Uterus (tissue), 4 donors: ENCODE data around the gene PLCB3. TPM values are rescaled to one million over a fixed set of nuclear protein-coding genes. Genes with fewer than 3 reads are reported as not detected.
A peak's percentile ranks its signal among the peaks of the same experiment; 100 is the strongest.

Experiments
- DNase-seq, 2 donors: peaks; one replicate each; pipeline ENCODE4 v3.0.0-alpha.2; 2019 to 2020
- H3K27ac ChIP-seq, 2 donors: fragments of 200-600 bp; sonication (generic); 1 replicate in 1 of 2; 2 replicates in 1 of 2; pipeline ENCODE4 v1.5.1; 2016 to 2018
- H3K27me3 ChIP-seq, 2 donors: fragments of 200-600 bp; sonication (generic); one replicate each; pipeline ENCODE4 v1.5.1; 2018 to 2019; ENCODE audit warnings: control low read depth in 1 of 2
- H3K36me3 ChIP-seq, 2 donors: fragments of 200-600 bp; sonication (generic); one replicate each; pipeline ENCODE4 v1.5.1; 2019; ENCODE audit warnings: control low read depth in 1 of 2
- H3K4me1 ChIP-seq, 2 donors: fragments of 200-600 bp; sonication (generic); one replicate each; pipeline ENCODE4 v1.5.1; 2018 to 2019; ENCODE audit warnings: control low read depth in 1 of 2
- H3K4me3 ChIP-seq, 2 donors: fragments of 200-600 bp; sonication (generic); 1 replicate in 1 of 2; 2 replicates in 1 of 2; pipeline ENCODE4 v1.5.1; 2018 to 2019; ENCODE audit warnings: mild to moderate bottlenecking in 1 of 2
- H3K9me3 ChIP-seq, 2 donors: fragments of 200-600 bp; sonication (generic); one replicate each; pipeline ENCODE4 v1.5.1; 2019; ENCODE audit warnings: control low read depth in 1 of 2
- POLR2A ChIP-seq, 2 donors: fragments of 450-650 bp; IDR thresholded peaks; one replicate each; pipeline ENCODE4 v1.6.1; 2016; ENCODE audit warnings: antibody characterized with exemption in 2 of 2, mild to moderate bottlenecking in 1 of 2, moderate library complexity in 1 of 2
- intact Hi-C: fragments of 100-400 bp; cut with DNase I; formaldehyde crosslinking; loops from one replicate; pipeline ENCODE4 v1.15.1; 2023; ENCODE audit warnings: low total_unique reads
- total RNA-seq, 4 donors: library from RNA; depleted of rRNA in 3 of 4; stranded (reverse); fragments of >200 nt in 3 of 4; gene quantifications; one replicate each; pipeline versions ENCODE4 v1.1.0 to v1.2.4, GENCODE V29; 2014 to 2023
- TF ChIP-seq, protein P1 (sequence below), 4 experiments: fragments of 200-600 bp in 2 of 4; fragments of 450-650 bp in 2 of 4; sonication (generic) in 2 of 4; IDR thresholded peaks; one replicate each; pipeline ENCODE4 v1.5.1; 2016 to 2019; ENCODE audit warnings: antibody characterized with exemption in 4 of 4, mild to moderate bottlenecking in 2 of 4, moderate library complexity in 1 of 4
- donor health status: DM: yes; HTN: yes; CAD: no.

PLCB3 gene
- total RNA-seq, 4 donors from 2014 or later = 10.0 to 39.5 (median 21.8) TPM

DNA sequence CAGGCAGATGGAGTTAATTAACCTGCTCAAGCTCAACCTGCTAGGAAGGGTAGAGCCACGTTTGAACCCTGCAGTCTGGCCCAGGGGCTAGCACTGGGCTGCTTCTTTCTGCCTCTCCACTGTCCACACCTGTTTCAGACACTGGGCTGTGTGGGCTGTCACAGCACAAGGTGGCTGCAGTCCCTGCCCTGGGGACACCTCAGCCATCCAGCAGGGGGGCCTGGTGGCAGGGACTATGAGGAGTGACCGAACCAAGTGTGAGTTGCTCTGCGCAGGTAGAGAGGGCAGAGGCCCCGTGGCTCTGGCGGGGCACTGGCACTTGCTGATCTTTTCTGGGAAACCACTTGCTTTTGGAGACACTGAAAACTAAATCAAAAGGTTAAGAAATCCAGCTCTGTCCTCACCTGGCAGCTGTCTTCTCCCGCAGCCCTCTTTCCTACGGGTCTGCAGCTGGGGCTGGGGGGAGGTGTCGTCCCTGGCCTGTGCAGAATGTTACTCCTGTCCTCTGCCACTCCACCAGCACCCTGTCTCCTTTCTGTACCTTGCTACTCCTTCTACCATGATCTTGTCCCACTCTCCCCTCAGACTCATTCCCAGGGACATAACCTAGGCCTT lies 27.4 kb downstream of the PLCB3 start:
- Histone ChIP-seq H3K4me1 (peaks cover 6% of the 10 kb centered on the region in 2 donors), H3K27me3 (no peaks in the 10 kb centered on the region), H3K4me3 (no peak overlapping the region), H3K9me3 (no peaks in the 10 kb centered on the region), H3K36me3 (no peaks in the 10 kb centered on the region), H3K27ac (no peak overlapping the region)
- no peak for DNase-seq
- TF ChIP-seq POLR2A (IDR thresholded peaks at IDR 0.05) = no peak
- TF ChIP-seq, protein P1, sequence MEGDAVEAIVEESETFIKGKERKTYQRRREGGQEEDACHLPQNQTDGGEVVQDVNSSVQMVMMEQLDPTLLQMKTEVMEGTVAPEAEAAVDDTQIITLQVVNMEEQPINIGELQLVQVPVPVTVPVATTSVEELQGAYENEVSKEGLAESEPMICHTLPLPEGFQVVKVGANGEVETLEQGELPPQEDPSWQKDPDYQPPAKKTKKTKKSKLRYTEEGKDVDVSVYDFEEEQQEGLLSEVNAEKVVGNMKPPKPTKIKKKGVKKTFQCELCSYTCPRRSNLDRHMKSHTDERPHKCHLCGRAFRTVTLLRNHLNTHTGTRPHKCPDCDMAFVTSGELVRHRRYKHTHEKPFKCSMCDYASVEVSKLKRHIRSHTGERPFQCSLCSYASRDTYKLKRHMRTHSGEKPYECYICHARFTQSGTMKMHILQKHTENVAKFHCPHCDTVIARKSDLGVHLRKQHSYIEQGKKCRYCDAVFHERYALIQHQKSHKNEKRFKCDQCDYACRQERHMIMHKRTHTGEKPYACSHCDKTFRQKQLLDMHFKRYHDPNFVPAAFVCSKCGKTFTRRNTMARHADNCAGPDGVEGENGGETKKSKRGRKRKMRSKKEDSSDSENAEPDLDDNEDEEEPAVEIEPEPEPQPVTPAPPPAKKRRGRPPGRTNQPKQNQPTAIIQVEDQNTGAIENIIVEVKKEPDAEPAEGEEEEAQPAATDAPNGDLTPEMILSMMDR (IDR thresholded peaks at IDR 0.05) = no peak
- intact Hi-C loops = no loop called here

DNA sequence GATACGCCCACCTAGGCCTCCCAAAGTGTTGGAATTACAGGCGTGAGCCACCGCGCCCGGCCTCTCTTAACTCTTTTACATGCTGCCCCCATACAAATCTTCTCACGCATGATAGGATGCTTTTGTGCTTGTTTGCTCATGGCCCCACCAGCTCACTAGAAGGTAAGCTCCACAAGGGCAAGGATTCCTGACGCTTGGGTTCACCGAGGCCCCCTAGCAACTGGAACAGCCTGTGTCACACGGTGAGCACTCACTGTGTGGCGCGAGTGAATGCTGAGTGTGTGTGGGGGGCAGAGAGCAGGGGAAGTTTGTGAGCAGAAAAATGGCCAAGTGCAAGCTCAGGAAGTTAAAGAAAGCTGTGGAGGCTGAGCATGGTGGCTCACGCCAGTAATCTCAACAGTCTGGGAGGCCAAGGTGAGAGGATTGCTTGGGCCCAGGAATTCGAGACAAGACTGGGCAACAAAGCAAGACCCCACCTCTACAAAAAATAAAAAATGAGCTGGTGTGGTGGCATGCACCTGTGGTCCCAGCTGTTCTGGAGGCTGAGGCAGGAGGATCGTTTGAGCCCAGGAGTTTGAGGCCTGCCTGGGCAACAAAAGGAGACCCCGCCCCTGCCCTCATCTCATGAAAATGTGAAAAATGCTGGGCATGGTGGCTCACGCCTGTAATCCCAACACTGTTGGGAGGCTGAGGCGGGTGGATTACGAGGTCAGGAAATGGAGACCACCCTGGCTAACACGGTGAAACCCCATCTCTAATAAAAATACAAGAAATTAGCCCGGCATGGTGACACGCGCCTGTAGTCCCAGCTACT lies 30.8 kb downstream of the PLCB3 start:
- no peak for DNase-seq
- TF ChIP-seq, protein P1 (IDR thresholded peaks at IDR 0.05) = no peak
- TF ChIP-seq POLR2A (IDR thresholded peaks at IDR 0.05) = no peak
- H3K9me3 ChIP-seq = no peaks in the 10 kb centered on the region

DNA sequence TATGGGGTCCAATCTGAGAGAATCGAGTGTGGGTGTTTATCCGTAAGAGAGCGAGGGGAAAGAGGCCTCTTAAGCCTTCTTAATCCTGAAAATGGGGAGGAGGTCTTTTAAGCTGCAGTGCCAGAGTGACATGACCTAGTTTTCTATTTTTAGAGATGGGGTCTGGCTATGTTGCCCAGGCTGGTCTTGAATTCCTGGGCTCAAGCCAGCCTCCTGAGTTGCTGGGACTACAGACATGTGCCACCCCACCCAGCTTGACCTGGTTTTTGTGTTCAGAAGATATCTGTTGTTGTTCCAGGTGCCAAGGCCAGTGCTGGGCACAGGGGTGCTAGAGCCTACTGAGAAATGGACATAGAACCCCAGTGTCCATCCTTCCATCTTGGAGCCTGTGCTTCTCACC lies 31.8 kb downstream of the PLCB3 start:
- Histone ChIP-seq H3K27ac (no peak overlapping the region), H3K4me1 (peaks cover 6 to 14% of the 10 kb centered on the region in 2 donors), H3K9me3 (no peaks in the 10 kb centered on the region), H3K4me3 (no peak overlapping the region), H3K27me3 (no peaks in the 10 kb centered on the region), H3K36me3 (no peaks in the 10 kb centered on the region)
- DNase-seq = no peak
- intact Hi-C loops = no loop called here
- no peak for TF ChIP-seq POLR2A (IDR thresholded peaks at IDR 0.05)
- TF ChIP-seq, protein P1 (IDR thresholded peaks at IDR 0.05) = no peak

More for the DNA sequence above, 30.8 kb downstream of the PLCB3 start:
- intact Hi-C loops = no loop called here
- Histone ChIP-seq H3K36me3 (no peaks in the 10 kb centered on the region), H3K4me3 (no peak overlapping the region), H3K27me3 (no peaks in the 10 kb centered on the region), H3K4me1 (peaks cover 6 to 14% of the 10 kb centered on the region in 2 donors), H3K27ac (no peak overlapping the region)

DNA sequence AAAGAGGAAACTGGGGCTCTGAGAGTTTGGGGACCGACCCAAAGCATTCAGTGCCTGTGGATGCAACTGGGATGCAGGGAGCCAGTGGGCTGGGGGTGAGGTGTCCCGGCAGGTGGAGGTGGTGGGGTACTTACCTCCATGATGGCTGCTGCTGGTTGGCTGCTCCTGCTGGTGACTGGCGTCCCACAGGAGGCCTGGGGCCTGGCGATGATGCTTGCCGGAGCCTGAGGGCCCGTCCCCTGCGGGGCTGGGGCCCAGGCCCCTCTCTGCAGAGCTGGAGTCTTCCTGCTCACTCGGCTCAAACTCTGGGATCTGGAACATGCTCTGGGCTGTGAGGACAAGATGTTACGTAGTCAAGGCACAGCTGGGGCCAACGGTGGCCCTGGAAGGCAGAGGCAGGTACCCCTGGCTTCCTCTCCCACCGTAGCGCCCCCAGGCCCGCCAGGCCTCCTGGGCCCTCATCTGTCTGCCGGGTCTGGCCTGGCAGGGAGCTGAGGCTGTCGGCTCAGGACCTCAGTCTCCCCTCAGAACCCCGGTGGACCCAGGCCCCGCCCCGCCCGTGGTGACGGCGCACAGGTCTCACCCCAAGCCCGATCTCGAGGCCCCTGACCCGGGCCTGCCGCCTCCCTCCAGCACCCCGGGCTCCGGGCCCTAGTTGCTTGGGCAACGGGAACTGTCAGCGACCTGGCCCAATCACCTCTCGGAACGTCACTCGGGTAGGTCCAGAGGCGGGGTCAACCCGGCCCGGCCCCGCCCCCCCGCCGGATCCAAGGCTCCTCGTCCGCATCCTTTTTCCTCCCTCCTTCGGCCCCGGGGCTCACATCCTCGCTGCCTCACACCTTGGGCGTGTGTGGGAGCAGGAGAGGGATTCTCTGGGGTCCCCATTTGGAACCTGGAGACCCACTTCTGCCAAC lies 33.0 kb downstream of the PLCB3 start, which contains the start of gene BAD:
BAD (minus strand) TSS at position 618 of the 914 bp plus-strand sequence; CDS start at position 321, 297 bp downstream.
- Histone ChIP-seq H3K27ac (peak within 1 kb of the TSS; percentile 94 to 98), H3K27me3 (no peaks in the 10 kb centered on the region), H3K9me3 (no peaks in the 10 kb centered on the region), H3K4me1 (peaks cover 6 to 14% of the 10 kb centered on the region in 2 donors), H3K4me3 (peak within 1 kb of the TSS; percentile 64 to 74), H3K36me3 (no peaks in the 10 kb centered on the region)
- peak; percentile 95 to 96 for DNase-seq
- TF ChIP-seq, protein P1 (IDR thresholded peaks at IDR 0.05) = no peak
- TF ChIP-seq POLR2A (IDR thresholded peaks at IDR 0.05) = peak; percentile 42 to 54
- intact Hi-C loops = no loop called here
